Mucosa of gallbladder (tissue), 1 donor: ENCODE measurements around the gene VWCE. TPM values are rescaled to one million over a fixed set of nuclear protein-coding genes. Genes with fewer than 3 reads are reported as not detected.

ENCODE experiments used
- DNase-seq: peaks from one replicate; pipeline ENCODE4 v3.0.0-alpha.2; 2020; ENCODE audit warnings: low spot score
- total RNA-seq: library from RNA; stranded (reverse); gene quantifications from one replicate; pipeline ENCODE4 v1.2.1, GENCODE V29; 2021
- donor health status: DM: no; HTN: no; CAD: no.

The VWCE gene
- 0.81 TPM for total RNA-seq

- DNase-seq = peak; percentile 38
Observed at GRCh38 chr11:61294717-61295595, at the start of gene VWCE. Gene VWCE (minus strand): TSS chr11:61295316. CDS start chr11:61295037, 279 bp downstream.

GRCh38 chr11:61343792-61344745 lies 49.0 kb upstream of the VWCE start:
- no peak for DNase-seq

- DNase-seq = no peak
Observed at GRCh38 chr11:61342207-61342803, 47.2 kb upstream of the VWCE start.

GRCh38 chr11:61341706-61342105 lies 46.6 kb upstream of the VWCE start:
- DNase-seq = no peak

- no peak for DNase-seq
Observed at GRCh38 chr11:61340979-61341378, 45.9 kb upstream of the VWCE start.

GRCh38 chr11:61339490-61339878 lies 44.4 kb upstream of the VWCE start:
- no peak for DNase-seq

- DNase-seq = no peak
Observed at GRCh38 chr11:61338783-61339489, 43.8 kb upstream of the VWCE start.

GRCh38 chr11:61337706-61338470 lies 42.8 kb upstream of the VWCE start:
- DNase-seq = no peak

GRCh38 chr11:61336171-61336935 lies 41.2 kb upstream of the VWCE start:
- peak; percentile 83 for DNase-seq

- no peak for DNase-seq
Observed at GRCh38 chr11:61335355-61335710, 40.2 kb upstream of the VWCE start.

GRCh38 chr11:61334434-61335354 lies 39.6 kb upstream of the VWCE start:
- DNase-seq = no peak

- no peak for DNase-seq
Observed at GRCh38 chr11:61333550-61334433, 38.7 kb upstream of the VWCE start.

- DNase-seq = peak; percentile 95
Observed at GRCh38 chr11:61332797-61333549, 37.9 kb upstream of the VWCE start, which contains the start of the genes DDB1 and TKFC. Gene DDB1 (minus strand): TSS chr11:61333105. CDS start chr11:61332968, 137 bp downstream. Gene TKFC (plus strand): TSS chr11:61333228. CDS start chr11:61334729, 1,501 bp downstream.

GRCh38 chr11:61332281-61332796 lies 37.2 kb upstream of the VWCE start:
- no peak for DNase-seq

- no peak for DNase-seq
Observed at GRCh38 chr11:61331651-61332050, 36.5 kb upstream of the VWCE start.

GRCh38 chr11:61329871-61330270 lies 34.8 kb upstream of the VWCE start:
- no peak for DNase-seq

- DNase-seq = no peak
Observed at GRCh38 chr11:61328351-61328750, 33.2 kb upstream of the VWCE start.
